Bronchial epithelial cell (primary cell): ENCODE results near the gene LRRC1. TPM values are rescaled to one million over a fixed set of nuclear protein-coding genes. Genes with fewer than 3 reads are reported as not detected.

ENCODE experiments used
- DNase-seq: peaks from one replicate; pipeline ENCODE4 v3.0.0-alpha.2; 2010; ENCODE audit warnings: low read depth
- FAIRE-seq: peaks from 2 replicates; lab custom pipeline; 2011; peaks lifted over from hg19 to GRCh38; lab: Jason Lieb, UNC
- H3K27me3 ChIP-seq: 2 replicates; pipeline ENCODE4 v1.5.1; 2011; ENCODE audit warnings: low read length; ENCODE audit not compliant: control insufficient read depth, insufficient read depth
- H3K36me3 ChIP-seq: 2 replicates; pipeline ENCODE4 v1.5.1; 2011; ENCODE audit warnings: low read length; ENCODE audit not compliant: control insufficient read depth, insufficient read depth
- H3K4me3 ChIP-seq: 2 replicates; pipeline ENCODE4 v1.5.1; 2011; ENCODE audit warnings: mild to moderate bottlenecking, low read depth, low read length, control low read depth
- total RNA-seq: library from RNA; depleted of rRNA; stranded (reverse); fragments of >200 nt; gene quantifications from 2 replicates; pipeline ENCODE4 v1.2.1, GENCODE V29; 2014
- TF ChIP-seq, protein P1 (sequence below): IDR thresholded peaks from 2 replicates; pipeline ENCODE4 v1.5.1; 2011; ENCODE audit warnings: mild to moderate bottlenecking, moderate library complexity, low read length, control low read depth, inconsistent platforms; ENCODE audit not compliant: insufficient read depth, severe bottlenecking

LRRC1 gene
- total RNA-seq, 1 donor from 2014 or later, result 19.7 TPM

- TF ChIP-seq, protein P1, sequence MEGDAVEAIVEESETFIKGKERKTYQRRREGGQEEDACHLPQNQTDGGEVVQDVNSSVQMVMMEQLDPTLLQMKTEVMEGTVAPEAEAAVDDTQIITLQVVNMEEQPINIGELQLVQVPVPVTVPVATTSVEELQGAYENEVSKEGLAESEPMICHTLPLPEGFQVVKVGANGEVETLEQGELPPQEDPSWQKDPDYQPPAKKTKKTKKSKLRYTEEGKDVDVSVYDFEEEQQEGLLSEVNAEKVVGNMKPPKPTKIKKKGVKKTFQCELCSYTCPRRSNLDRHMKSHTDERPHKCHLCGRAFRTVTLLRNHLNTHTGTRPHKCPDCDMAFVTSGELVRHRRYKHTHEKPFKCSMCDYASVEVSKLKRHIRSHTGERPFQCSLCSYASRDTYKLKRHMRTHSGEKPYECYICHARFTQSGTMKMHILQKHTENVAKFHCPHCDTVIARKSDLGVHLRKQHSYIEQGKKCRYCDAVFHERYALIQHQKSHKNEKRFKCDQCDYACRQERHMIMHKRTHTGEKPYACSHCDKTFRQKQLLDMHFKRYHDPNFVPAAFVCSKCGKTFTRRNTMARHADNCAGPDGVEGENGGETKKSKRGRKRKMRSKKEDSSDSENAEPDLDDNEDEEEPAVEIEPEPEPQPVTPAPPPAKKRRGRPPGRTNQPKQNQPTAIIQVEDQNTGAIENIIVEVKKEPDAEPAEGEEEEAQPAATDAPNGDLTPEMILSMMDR, result no peak
- Histone ChIP-seq H3K36me3 (no peaks in the 10 kb centered on the region), H3K27me3 (no peaks in the 10 kb centered on the region), H3K4me3 (no peak overlapping the region)
- DNase-seq (no peak), FAIRE-seq (no peak)
These were observed 27.9 kb upstream of the LRRC1 start for GRCh38 chr6:53766930-53767329.

GRCh38 chr6:53767941-53768340 lies 26.9 kb upstream of the LRRC1 start:
- H3K36me3 ChIP-seq, result no peaks in the 10 kb centered on the region
- H3K27me3 ChIP-seq, result no peaks in the 10 kb centered on the region
- DNase-seq, result no peak
- TF ChIP-seq, protein P1, result no peak
- no peak overlapping the region for H3K4me3 ChIP-seq
- FAIRE-seq, result no peak

DNA sequence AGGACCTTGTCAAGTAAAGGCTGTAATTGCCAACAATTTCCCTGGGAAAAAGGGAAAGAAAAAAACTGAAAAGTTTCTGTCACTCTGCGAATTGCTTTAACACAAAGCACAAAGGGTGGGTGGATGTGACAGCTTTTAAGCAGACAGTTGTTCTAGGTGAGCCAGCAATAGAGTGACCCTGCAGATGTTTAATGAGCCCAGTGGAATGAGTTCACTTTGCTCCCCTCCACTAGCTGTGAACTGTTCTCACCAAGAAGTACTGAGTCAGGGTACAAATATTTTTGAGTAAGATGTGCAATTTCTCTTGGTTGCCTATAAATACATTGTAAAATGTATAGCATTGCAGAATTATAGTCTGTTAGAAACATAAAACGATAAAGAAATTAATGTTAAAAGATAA lies 26.2 kb upstream of the LRRC1 start:
- TF ChIP-seq, protein P1, result no peak
- Histone ChIP-seq H3K27me3 (no peaks in the 10 kb centered on the region), H3K36me3 (no peaks in the 10 kb centered on the region), H3K4me3 (no peak overlapping the region)
- FAIRE-seq (no peak), DNase-seq (no peak)

DNA sequence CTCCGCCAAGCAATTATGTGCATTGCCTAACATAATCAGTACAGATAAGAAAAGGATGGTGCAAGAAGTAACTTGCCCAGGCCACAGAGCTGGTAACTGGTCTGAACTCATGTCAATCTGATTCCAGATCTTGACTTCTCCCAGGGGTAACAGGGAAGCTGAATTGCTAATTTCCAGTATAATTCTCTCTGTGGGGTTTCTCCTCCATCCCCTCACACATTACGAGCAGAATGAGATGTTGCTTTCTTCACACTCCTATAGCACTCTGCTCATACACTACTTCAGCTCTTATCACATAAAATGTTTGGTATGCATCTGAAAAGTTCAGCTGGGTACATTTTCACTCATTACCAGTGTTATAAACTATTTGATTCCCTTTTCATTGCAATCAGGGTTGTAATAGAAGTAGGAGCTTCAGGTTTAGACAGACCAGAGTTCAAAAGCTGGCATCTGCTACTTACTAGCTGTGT lies 24.0 kb upstream of the LRRC1 start:
- H3K27me3 ChIP-seq, result no peaks in the 10 kb centered on the region
- TF ChIP-seq, protein P1, result no peak
- DNase-seq (peak; percentile 85), FAIRE-seq (peak; percentile 40)
- no peaks in the 10 kb centered on the region for H3K36me3 ChIP-seq
- H3K4me3 ChIP-seq, result no peak overlapping the region

DNA sequence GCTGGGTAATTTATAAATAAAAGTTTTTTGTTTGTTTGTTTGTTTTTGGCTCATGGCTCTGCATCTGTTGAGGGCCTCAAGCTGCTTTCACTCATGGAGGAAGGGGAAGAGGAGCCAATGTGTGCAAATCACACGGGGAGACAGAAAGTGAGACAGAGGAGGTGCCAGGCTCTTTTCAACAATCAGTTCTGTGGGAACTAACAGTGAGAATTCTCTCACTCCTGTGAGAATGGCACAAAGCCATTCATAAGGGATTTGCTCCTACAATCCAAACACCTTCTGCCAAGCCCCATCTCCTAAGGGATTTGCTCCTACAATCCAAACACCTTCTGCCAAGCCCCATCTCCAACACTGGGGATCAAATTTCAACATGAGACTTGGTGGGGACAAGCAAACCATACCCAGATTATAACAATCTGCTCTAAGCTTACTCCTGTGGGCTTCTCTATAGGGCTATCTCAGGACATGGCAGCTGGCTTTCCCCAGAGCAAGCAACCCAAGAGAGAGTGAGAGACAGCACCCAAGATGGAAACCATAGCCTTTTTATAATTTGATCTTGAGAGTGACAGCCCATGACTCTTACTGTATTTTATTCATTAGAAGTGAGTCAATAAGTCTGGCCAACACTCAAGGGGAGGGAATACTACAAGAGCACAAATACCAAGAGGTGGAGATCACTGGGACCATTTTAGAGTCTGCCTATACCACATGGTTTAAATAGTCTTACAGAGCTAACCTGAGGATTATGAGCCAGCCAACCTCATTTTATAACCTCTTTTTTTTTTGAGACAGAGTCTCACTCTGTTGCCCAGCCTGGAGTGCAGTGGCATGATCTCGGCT lies 22.8 kb upstream of the LRRC1 start:
- DNase-seq, result peak; percentile 86
- no peak overlapping the region for H3K4me3 ChIP-seq
- FAIRE-seq, result no peak
- no peaks in the 10 kb centered on the region for H3K27me3 ChIP-seq
- TF ChIP-seq, protein P1, result no peak
- H3K36me3 ChIP-seq, result no peaks in the 10 kb centered on the region
